K562 (cell line): Measurements from ENCODE around the gene TEX54. TPM values are rescaled to one million over a fixed set of nuclear protein-coding genes. Genes with fewer than 3 reads are reported as not detected.

Experiments used
- BDP1 ChIP-seq: IDR thresholded peaks from 3 replicates; pipeline ENCODE4 v1.6.1; 2011; ENCODE audit not compliant: insufficient read length, insufficient read depth
- ESRRB ChIP-seq: fragments of 250-450 bp; sonication (Bioruptor Pico); IDR thresholded peaks from 2 replicates; pipeline ENCODE4 v1.5.0; 2020; ENCODE audit warnings: mild to moderate bottlenecking, moderate library complexity, borderline replicate concordance
- HMG20A ChIP-seq: fragments of 450-650 bp; formaldehyde crosslinking; conservative IDR thresholded peaks from 2 replicates; pipeline ENCODE4 v1.4.0; 2020; ENCODE audit warnings: mild to moderate bottlenecking, mixed read lengths
- LCOR ChIP-seq: sonication (generic); formaldehyde crosslinking; IDR thresholded peaks from 2 replicates; pipeline ENCODE4 v1.8.0; 2022; ENCODE audit warnings: mild to moderate bottlenecking, missing genetic modification reagents
- NR2C2 ChIP-seq, 2 experiments: fragments of 200-800 bp in 1 of 2; sonication (Bioruptor generic) in 1 of 2; sonication (generic) in 1 of 2; formaldehyde crosslinking in 1 of 2; IDR thresholded peaks; 2 replicates each; pipeline versions ENCODE4 v1.6.1 to v1.8.0; 2016 to 2022; ENCODE audit warnings: mild to moderate bottlenecking in 1 of 2, missing compliant biosample characterization in 1 of 2, missing genetic modification characterization in 1 of 2, missing genetic modification reagents in 1 of 2
- NRF1 ChIP-seq, 2 experiments: fragments of 450-650 bp; IDR thresholded peaks in 1 of 2; conservative IDR thresholded peaks in 1 of 2; 2 replicates each; pipeline ENCODE4 v1.6.1; 2014; ENCODE audit warnings: mild to moderate bottlenecking in 2 of 2
- PHB ChIP-seq: fragments of 250-450 bp; sonication (Bioruptor Pico); IDR thresholded peaks from 2 replicates; pipeline ENCODE4 v1.5.0; 2021
- PURB ChIP-seq: sonication (generic); formaldehyde crosslinking; IDR thresholded peaks from 2 replicates; pipeline ENCODE4 v1.9.0; 2021; ENCODE audit warnings: low read depth, mild to moderate bottlenecking, missing genetic modification reagents
- RBBP5 ChIP-seq: fragments of 200-600 bp; sonication (generic); IDR thresholded peaks from 2 replicates; pipeline ENCODE4 v1.6.1; 2012; ENCODE audit warnings: borderline replicate concordance, mild to moderate bottlenecking, low read length, control low read depth, inconsistent platforms; ENCODE audit not compliant: insufficient read depth, poor library complexity, severe bottlenecking
- RBM17 ChIP-seq: fragments of 200-400 bp; formaldehyde crosslinking; IDR thresholded peaks from 2 replicates; pipeline ENCODE4 v1.6.1; 2017; ENCODE audit warnings: low read depth, mild to moderate bottlenecking, low read length, borderline replicate concordance
- SLC30A9 ChIP-seq: fragments of 250-450 bp; sonication (Bioruptor Pico); IDR thresholded peaks from 2 replicates; pipeline ENCODE4 v1.8.0; 2022; ENCODE audit warnings: mild to moderate bottlenecking, moderate library complexity
- SMARCA4 ChIP-seq: fragments of 450-650 bp; IDR thresholded peaks from 2 replicates; pipeline ENCODE4 v1.6.1; 2016
- SMARCA5 ChIP-seq: fragments of 450-650 bp; IDR thresholded peaks from 2 replicates; pipeline ENCODE4 v1.6.1; 2016
- SREBF2 ChIP-seq: sonication (generic); formaldehyde crosslinking; IDR thresholded peaks from 2 replicates; pipeline ENCODE4 v1.4.0; 2020; ENCODE audit warnings: mild to moderate bottlenecking, missing genetic modification reagents
- YBX1 ChIP-seq: fragments of 450-650 bp; IDR thresholded peaks from 2 replicates; pipeline ENCODE4 v1.7.1; 2016; ENCODE audit warnings: mild to moderate bottlenecking
- ZBTB33 ChIP-seq: sonication (generic); formaldehyde crosslinking; IDR thresholded peaks from 2 replicates; pipeline ENCODE4 v1.8.1; 2023; ENCODE audit warnings: mild to moderate bottlenecking, missing genetic modification reagents
- ZNF212 ChIP-seq: fragments of 450-650 bp; formaldehyde crosslinking; IDR thresholded peaks from 2 replicates; pipeline ENCODE4 v1.4.0; 2020; ENCODE audit warnings: mild to moderate bottlenecking
- ZNF23 ChIP-seq: fragments of 250-450 bp; sonication (Bioruptor Pico); IDR thresholded peaks from 2 replicates; pipeline ENCODE4 v1.4.0; 2020; ENCODE audit warnings: mild to moderate bottlenecking
- ZNF280A ChIP-seq: fragments of 450-650 bp; IDR thresholded peaks from 2 replicates; pipeline ENCODE4 v1.6.1; 2018; ENCODE audit warnings: mild to moderate bottlenecking, low read depth; ENCODE audit not compliant: partially characterized antibody
- ZNF592 ChIP-seq: fragments of 450-650 bp; IDR thresholded peaks from 2 replicates; pipeline ENCODE4 v1.6.1; 2017; ENCODE audit warnings: antibody characterized with exemption, mild to moderate bottlenecking
- polyA plus RNA-seq, 8 experiments: library from polyadenylated mRNA; depleted of rRNA in 4 of 8; stranded (reverse) in 5 of 8; unstranded in 3 of 8; fragments of >200 nt; fragmentation: Nextera tagmentation in 2 of 8; fragmentation: Illumina TruSeq in 1 of 8; extraction: Ambion mirVana in 2 of 8; extraction: Trizol in 1 of 8; gene quantifications; 2 replicates each; pipeline versions ENCODE4 v1.2.1 to v1.2.3, GENCODE V29; 2011 to 2014; ENCODE audit warnings: inconsistent platforms in 1 of 8, missing spikeins in 1 of 8
- total RNA-seq, 7 experiments: library from RNA; depleted of rRNA in 6 of 7; stranded (reverse); fragments of >200 nt in 6 of 7; fragmentation: Illumina TruSeq in 2 of 7; extraction: Trizol in 2 of 7; gene quantifications; 2 replicates each; pipeline versions ENCODE4 v1.2.1 to v1.2.3, GENCODE V29; 2011 to 2021; ENCODE audit warnings: low replicate concordance in 1 of 7

The TEX54 gene
- total and polyA plus RNA-seq, 9 of the 15 experiments (the other 6 are each of a cell fraction or from before 2014, with no cell fraction given), result not detected

GRCh38 chr11:62881579-62882430 is 49.2 kb upstream of the TEX54 start (continued):
- no peak for TF ChIP-seq ZBTB33 (CRISPR knock-in tag)
- TF ChIP-seq HMG20A, result no peak
- no peak for TF ChIP-seq ZNF280A
- TF ChIP-seq ESRRB, result no peak
- no peak for TF ChIP-seq PURB
- TF ChIP-seq YBX1, result no peak
- 0 out of 2 replicates have a peak, but pooled peaks have one; percentile 73 for TF ChIP-seq LCOR (CRISPR knock-in tag)
- TF ChIP-seq RBM17, result no peak
- TF ChIP-seq SREBF2 (CRISPR knock-in tag), result no peak
- no peak for TF ChIP-seq NRF1 (conservative IDR thresholded peaks at IDR 0.05 in 1 of 2, IDR thresholded peaks at IDR 0.05 in 1 of 2)
- no peak for TF ChIP-seq ZNF212 (CRISPR knock-in tag)
- no peak for TF ChIP-seq ZNF23 (CRISPR knock-in tag)
- no peak for TF ChIP-seq PHB
- TF ChIP-seq RBBP5, result no peak
- no peak for TF ChIP-seq ZNF592
- TF ChIP-seq SLC30A9 (CRISPR knock-in tag), result no peak
- TF ChIP-seq BDP1, result no peak
- no peak; the same call in 1 of the 2 replicates for TF ChIP-seq SMARCA4
- TF ChIP-seq NR2C2 (CRISPR knock-in tag; IDR thresholded peaks at IDR 0.05), result no peak
- peak; percentile 69; the same call in 1 of the 2 replicates for TF ChIP-seq NR2C2 (tag; IDR thresholded peaks at IDR 0.05)
- TF ChIP-seq SMARCA5, result no peak
